GM12875 (cell line): ENCODE measurements around the gene PRM3.

Experiments
- H3K4me3 ChIP-seq: one replicate; pipeline ENCODE4 v1.5.1; 2011; ENCODE audit warnings: low read depth, low read length, control low read depth
- TF ChIP-seq, protein P1 (sequence below): IDR thresholded peaks from 2 replicates; pipeline ENCODE4 v1.5.1; 2011; ENCODE audit warnings: low read depth, mild to moderate bottlenecking, control low read depth, inconsistent platforms, low read length, moderate library complexity, borderline replicate concordance; ENCODE audit not compliant: insufficient read depth

Gene PRM3, protein sequence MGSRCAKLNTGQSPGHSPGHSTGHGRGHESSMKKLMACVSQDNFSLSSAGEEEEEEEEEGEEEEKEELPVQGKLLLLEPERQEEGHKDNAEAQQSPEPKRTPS

DNA sequence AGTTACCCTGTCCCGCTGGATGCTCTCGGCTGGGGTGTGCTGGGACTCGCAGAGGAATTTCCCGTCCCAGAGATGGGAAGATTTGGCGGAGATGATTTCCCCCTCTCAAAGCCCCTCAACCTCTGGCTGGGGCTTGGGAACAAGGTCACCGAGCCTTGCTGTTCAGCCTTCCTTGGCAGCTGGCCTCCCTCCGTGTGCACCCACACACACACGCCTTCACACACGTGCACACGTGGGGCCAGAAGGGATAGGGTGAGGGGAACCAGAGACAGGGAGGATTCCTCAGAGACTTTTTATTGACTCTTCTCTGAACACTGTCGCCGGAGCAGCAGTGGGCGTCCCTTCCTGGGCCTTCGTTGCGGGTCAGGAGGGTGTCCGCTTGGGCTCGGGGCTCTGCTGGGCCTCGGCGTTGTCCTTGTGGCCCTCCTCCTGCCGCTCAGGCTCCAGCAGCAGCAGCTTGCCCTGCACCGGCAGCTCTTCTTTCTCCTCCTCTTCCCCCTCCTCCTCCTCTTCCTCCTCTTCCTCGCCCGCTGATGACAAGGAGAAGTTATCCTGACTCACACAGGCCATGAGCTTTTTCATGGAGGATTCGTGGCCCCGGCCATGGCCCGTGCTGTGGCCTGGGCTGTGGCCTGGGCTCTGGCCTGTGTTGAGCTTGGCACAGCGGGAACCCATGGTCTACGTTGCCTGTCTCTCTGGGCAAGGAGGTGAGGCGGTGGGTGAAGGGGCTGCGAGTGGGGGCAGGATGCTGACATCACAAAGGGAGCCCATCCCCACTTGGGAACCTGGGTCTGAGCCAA, at the start of gene PRM3:
Gene PRM3, minus strand, starts transcription at position 709 of the 800 bp plus-strand sequence. Its CDS starts 34 bp downstream, at position 675.
- TF ChIP-seq, protein P1, sequence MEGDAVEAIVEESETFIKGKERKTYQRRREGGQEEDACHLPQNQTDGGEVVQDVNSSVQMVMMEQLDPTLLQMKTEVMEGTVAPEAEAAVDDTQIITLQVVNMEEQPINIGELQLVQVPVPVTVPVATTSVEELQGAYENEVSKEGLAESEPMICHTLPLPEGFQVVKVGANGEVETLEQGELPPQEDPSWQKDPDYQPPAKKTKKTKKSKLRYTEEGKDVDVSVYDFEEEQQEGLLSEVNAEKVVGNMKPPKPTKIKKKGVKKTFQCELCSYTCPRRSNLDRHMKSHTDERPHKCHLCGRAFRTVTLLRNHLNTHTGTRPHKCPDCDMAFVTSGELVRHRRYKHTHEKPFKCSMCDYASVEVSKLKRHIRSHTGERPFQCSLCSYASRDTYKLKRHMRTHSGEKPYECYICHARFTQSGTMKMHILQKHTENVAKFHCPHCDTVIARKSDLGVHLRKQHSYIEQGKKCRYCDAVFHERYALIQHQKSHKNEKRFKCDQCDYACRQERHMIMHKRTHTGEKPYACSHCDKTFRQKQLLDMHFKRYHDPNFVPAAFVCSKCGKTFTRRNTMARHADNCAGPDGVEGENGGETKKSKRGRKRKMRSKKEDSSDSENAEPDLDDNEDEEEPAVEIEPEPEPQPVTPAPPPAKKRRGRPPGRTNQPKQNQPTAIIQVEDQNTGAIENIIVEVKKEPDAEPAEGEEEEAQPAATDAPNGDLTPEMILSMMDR = no peak
- no peak within 1 kb of the TSS for H3K4me3 ChIP-seq

DNA sequence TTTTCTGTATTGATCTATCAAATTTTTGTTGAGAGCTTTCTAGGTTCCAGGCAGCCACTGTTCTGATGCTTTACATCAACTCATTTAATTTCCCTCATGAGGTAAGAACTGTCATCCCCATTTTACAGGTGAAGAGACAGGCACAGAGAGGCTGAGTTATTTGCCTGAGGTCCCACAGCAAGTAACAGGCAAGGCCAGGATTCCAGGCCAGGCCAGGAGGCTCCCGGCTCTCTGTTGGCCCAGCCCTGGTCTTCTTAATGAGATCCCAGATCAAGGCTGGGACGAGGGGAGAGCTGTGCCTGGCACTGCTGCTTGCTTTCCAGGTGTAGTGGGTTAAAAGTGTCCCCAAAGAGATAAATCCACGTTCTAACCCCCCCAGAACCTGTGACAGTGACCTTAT, 49.4 kb upstream of the PRM3 start:
- TF ChIP-seq, protein P1 = no peak
- H3K4me3 ChIP-seq = no peak overlapping the region

DNA sequence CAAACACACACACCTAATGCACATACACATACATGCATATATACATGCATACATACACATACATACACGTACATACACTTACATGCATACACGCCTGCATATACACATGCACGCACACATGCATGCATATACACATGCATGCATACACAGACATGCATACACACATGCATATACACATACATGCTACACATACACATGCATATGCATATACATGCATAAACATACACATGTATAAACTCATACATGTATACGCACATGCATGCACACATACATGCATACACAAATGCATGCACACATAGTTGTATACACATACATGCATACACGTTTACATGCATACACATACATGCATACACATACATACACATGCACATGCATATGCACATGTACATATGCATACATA, 48.2 kb upstream of the PRM3 start:
- no peak overlapping the region for H3K4me3 ChIP-seq
- TF ChIP-seq, protein P1 = no peak

DNA sequence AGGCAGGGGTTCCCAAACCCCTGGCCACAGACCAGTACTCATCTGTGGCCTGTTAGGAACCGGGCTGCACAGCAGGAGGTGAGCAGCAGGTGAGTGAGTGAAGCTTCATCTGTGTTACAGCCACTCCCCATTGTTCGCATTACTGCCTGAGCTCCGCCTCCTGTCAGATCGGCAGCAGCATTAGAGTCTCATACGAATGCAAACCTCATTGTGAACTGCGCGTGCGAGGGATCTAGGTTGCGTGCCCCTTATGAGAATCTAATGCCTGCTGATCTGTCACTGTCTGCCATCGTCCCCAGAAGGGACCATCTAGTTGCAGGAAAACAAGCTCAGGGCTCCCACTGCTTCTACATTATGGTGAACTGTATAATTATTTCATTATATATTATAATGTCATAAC, 46.7 kb upstream of the PRM3 start:
- TF ChIP-seq, protein P1 = no peak
- H3K4me3 ChIP-seq = no peak overlapping the region

DNA sequence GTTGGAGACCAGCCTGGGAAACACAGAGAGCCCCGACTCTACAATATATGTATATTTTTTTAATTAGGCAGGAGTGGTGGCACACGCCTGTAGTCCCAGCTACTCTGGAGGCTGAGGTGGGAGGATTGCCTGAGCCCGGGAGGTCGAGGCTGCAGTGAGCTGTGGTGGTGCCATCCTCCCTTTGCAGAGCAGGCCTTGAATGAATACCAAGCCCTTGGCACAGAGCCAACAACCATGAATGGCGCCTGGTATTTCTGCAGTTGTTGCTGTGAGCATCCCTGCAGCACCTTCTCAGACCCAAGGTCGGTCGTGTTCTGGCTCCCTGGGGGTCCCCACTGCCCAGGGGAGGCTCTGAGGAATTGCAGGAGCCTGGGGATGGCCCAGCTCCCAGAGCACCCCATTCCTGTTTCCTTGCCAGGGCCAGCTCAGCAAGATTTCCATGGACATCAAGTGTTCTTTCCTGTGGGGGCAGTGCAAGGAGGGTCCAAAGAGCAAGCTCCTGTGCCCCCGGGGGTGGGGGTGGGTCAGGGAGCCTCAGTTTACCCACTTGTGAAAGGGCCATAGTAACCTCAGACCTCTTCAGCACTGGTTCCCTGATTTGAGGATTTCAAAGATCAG, 46.2 kb upstream of the PRM3 start:
- no peak overlapping the region for H3K4me3 ChIP-seq
- TF ChIP-seq, protein P1 = no peak

DNA sequence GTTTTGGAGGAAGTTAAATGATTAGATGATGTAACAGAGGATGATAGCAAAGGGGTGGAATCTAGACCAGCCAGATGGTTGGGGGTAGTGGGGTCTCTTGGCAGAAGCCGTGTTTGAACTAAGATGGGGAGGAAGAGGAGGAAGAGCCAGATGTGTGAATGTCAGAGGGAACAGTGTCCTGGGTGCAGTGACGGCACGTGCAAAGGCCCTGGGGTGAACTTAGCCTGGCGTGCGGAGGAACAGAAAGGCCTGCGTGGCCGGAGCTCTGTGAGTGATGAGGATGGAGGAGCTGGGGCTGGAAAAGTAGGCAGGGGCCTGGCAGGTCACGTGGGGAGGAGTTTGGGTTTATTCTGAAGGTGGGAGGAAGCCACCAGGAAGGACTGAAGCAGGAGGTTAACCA, 45.4 kb upstream of the PRM3 start:
- no peak overlapping the region for H3K4me3 ChIP-seq
- TF ChIP-seq, protein P1 = no peak
